Hepatocyte (in vitro differentiated cells): ENCODE data around the gene MYDGF. TPM values are rescaled to one million over a fixed set of nuclear protein-coding genes. Genes with fewer than 3 reads are reported as not detected.

Source experiments
- DNase-seq: peaks from one replicate; pipeline ENCODE4 v3.0.0-alpha.2; 2016; ENCODE audit warnings: low spot score
- H2AFZ ChIP-seq: fragments of 200-600 bp; sonication (generic); 2 replicates; pipeline ENCODE4 v1.6.0; 2016; ENCODE audit warnings: antibody characterized with exemption, mild to moderate bottlenecking
- H3K27ac ChIP-seq: fragments of 200-600 bp; sonication (generic); 2 replicates; pipeline ENCODE4 v1.5.1; 2016; ENCODE audit warnings: mild to moderate bottlenecking
- H3K27me3 ChIP-seq: fragments of 200-600 bp; sonication (generic); 2 replicates; pipeline ENCODE4 v1.6.1; 2016
- H3K36me3 ChIP-seq: fragments of 200-600 bp; sonication (generic); replicated peaks from 2 replicates; pipeline ENCODE4 v1.5.1; 2016; ENCODE audit warnings: low read depth; ENCODE audit not compliant: insufficient read depth
- H3K4me1 ChIP-seq: fragments of 200-600 bp; sonication (generic); 2 replicates; pipeline ENCODE4 v1.5.1; 2016; ENCODE audit warnings: mild to moderate bottlenecking, moderate library complexity; ENCODE audit not compliant: insufficient read depth
- H3K4me2 ChIP-seq: fragments of 200-600 bp; sonication (generic); 2 replicates; pipeline ENCODE4 v1.6.0; 2016
- H3K4me3 ChIP-seq: fragments of 200-600 bp; sonication (generic); 2 replicates; pipeline ENCODE4 v1.5.1; 2016; ENCODE audit warnings: mild to moderate bottlenecking
- H3K79me2 ChIP-seq: fragments of 200-600 bp; sonication (generic); 2 replicates; pipeline ENCODE4 v1.6.0; 2017; ENCODE audit warnings: mild to moderate bottlenecking
- H3K9me2 ChIP-seq: fragments of 200-600 bp; sonication (generic); replicated peaks from 2 replicates; pipeline ENCODE4 v1.6.0; 2017; ENCODE audit warnings: mild to moderate bottlenecking; ENCODE audit not compliant: insufficient read depth
- H3K9me3 ChIP-seq: fragments of 200-600 bp; sonication (generic); 2 replicates; pipeline ENCODE4 v1.5.1; 2016; ENCODE audit warnings: low read depth, mild to moderate bottlenecking
- H4K20me1 ChIP-seq: fragments of 200-600 bp; sonication (generic); 2 replicates; pipeline ENCODE4 v1.6.0; 2016; ENCODE audit warnings: mild to moderate bottlenecking; ENCODE audit not compliant: insufficient read depth, poor library complexity, severe bottlenecking
- EZH2 ChIP-seq: fragments of 200-600 bp; sonication (generic); IDR thresholded peaks from 2 replicates; pipeline ENCODE4 v1.6.1; 2016; ENCODE audit warnings: antibody characterized with exemption, mild to moderate bottlenecking, borderline replicate concordance
- EZH2phosphoT487 ChIP-seq: fragments of 200-600 bp; sonication (generic); IDR thresholded peaks from one replicate; pipeline ENCODE4 v1.6.1; 2018; ENCODE audit warnings: antibody characterized with exemption, mild to moderate bottlenecking, low read depth, moderate library complexity; ENCODE audit not compliant: unreplicated experiment, severe bottlenecking
- WGBS: methylation state at CpG from one replicate; pipeline ENCODE4 v1.1.6; 2016; ENCODE audit warnings: low lambda C conversion rate; ENCODE audit errors: missing lambda C conversion rate; 5-methylcytosine and 5-hydroxymethylcytosine counted together
- polyA plus RNA-seq: library from polyadenylated mRNA; unstranded; fragments of >200 nt; fragmentation: Nextera tagmentation; extraction: Ambion mirVana; gene quantifications from 2 replicates; pipeline ENCODE4 v1.2.1, GENCODE V29; 2016
- total RNA-seq: library from RNA; depleted of rRNA; stranded (reverse); fragments of >200 nt; gene quantifications from 2 replicates; pipeline ENCODE4 v1.2.3, GENCODE V29; 2014
- TF ChIP-seq, protein P1 (sequence below): fragments of 200-600 bp; sonication (generic); IDR thresholded peaks from 2 replicates; pipeline ENCODE4 v1.5.1; 2016; ENCODE audit warnings: antibody characterized with exemption, mild to moderate bottlenecking; ENCODE audit not compliant: poor library complexity

The MYDGF gene
- total and polyA plus RNA-seq, 2 experiments from 2014 or later: 158 to 405 TPM

DNA sequence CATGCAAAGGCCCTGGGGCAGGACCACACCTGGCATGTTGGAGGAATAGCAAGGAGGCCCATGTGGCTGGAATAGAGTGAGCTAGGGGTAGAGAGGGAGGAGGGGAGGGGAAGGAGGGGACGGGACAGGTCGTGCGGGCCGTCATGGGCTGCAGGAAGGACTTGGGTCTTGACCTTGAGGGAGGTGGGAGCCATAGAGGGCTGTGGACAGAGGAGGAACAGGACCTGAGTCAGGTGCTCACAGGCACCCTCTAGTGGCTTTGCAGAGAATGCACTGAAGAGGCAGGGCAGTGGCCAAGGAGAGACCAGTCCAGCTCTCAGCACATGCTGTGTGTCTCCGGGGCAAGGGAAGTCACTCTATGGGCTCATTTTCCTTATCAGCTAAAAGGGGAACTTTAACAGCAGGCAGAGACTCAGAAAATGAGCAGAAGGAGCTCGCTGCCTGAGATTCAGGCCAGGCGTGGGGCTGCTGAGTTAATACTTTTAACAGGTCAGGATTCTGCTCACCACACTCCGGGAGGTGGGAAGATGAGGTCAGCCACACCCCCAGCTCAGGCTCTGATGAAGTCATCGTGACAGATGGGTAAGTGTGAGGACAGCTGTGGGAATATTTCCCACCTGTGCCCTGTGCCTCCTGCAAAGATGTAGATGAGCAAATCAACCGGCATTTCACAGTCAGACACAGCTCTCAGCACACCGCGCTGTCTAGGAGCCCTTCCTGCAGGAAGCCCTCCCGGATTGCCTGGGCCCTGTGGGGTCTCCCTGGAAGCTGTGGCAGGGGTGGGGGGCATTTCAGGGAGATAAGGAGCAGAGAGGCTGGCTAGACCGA, 36.8 kb downstream of the MYDGF start:
- Histone ChIP-seq H3K9me3 (no peaks in the 10 kb centered on the region), H3K4me1 (peaks cover 18% of the 10 kb centered on the region), H3K27ac (no peak overlapping the region), H3K4me3 (no peak overlapping the region), H4K20me1 (no peaks in the 10 kb centered on the region), H3K4me2 (no peak overlapping the region), H2AFZ (no peak overlapping the region), H3K79me2 (no peaks in the 10 kb centered on the region), H3K27me3 (no peaks in the 10 kb centered on the region), H3K36me3 (no peaks in the 10 kb centered on the region), H3K9me2 (no peaks in the 10 kb centered on the region)
- TF ChIP-seq EZH2phosphoT487 (no peak), EZH2 (no peak)
- TF ChIP-seq, protein P1, sequence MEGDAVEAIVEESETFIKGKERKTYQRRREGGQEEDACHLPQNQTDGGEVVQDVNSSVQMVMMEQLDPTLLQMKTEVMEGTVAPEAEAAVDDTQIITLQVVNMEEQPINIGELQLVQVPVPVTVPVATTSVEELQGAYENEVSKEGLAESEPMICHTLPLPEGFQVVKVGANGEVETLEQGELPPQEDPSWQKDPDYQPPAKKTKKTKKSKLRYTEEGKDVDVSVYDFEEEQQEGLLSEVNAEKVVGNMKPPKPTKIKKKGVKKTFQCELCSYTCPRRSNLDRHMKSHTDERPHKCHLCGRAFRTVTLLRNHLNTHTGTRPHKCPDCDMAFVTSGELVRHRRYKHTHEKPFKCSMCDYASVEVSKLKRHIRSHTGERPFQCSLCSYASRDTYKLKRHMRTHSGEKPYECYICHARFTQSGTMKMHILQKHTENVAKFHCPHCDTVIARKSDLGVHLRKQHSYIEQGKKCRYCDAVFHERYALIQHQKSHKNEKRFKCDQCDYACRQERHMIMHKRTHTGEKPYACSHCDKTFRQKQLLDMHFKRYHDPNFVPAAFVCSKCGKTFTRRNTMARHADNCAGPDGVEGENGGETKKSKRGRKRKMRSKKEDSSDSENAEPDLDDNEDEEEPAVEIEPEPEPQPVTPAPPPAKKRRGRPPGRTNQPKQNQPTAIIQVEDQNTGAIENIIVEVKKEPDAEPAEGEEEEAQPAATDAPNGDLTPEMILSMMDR: peak; percentile 55
- DNase-seq: peak; percentile 68
- WGBS: 54% methylated on average over 13 of the region's 14 CpGs

GRCh38 chr19:4624733-4625362, 45.3 kb downstream of the MYDGF start:
- Histone ChIP-seq H3K27ac (no peak overlapping the region), H2AFZ (no peak overlapping the region), H3K79me2 (no peaks in the 10 kb centered on the region), H4K20me1 (no peaks in the 10 kb centered on the region), H3K4me3 (no peak overlapping the region), H3K36me3 (no peaks in the 10 kb centered on the region), H3K4me1 (no peaks in the 10 kb centered on the region), H3K9me3 (no peaks in the 10 kb centered on the region), H3K9me2 (no peaks in the 10 kb centered on the region), H3K27me3 (no peaks in the 10 kb centered on the region), H3K4me2 (no peak overlapping the region)
- DNase-seq: peak; percentile 48
- WGBS: 51% methylated on average over 6 of the region's 6 CpGs
- TF ChIP-seq, protein P1: peak; percentile 34
- no peak for TF ChIP-seq EZH2phosphoT487

GRCh38 chr19:4624301-4624700, 45.8 kb downstream of the MYDGF start:
- 70% methylated on average over 5 of the region's 5 CpGs for WGBS
- no peaks in the 10 kb centered on the region for H3K36me3 ChIP-seq
- no peak overlapping the region for H3K27ac ChIP-seq
- TF ChIP-seq EZH2phosphoT487 (no peak), EZH2 (no peak)
- TF ChIP-seq, protein P1: no peak
- H2AFZ ChIP-seq: no peak overlapping the region
- H3K4me3 ChIP-seq: no peak overlapping the region
- no peaks in the 10 kb centered on the region for H3K9me2 ChIP-seq
- no peaks in the 10 kb centered on the region for H3K79me2 ChIP-seq
- no peak overlapping the region for H3K4me2 ChIP-seq
- H3K27me3 ChIP-seq: no peaks in the 10 kb centered on the region
- H3K9me3 ChIP-seq: no peaks in the 10 kb centered on the region
- no peaks in the 10 kb centered on the region for H4K20me1 ChIP-seq
- H3K4me1 ChIP-seq: no peaks in the 10 kb centered on the region
- DNase-seq: no peak
